ENCODE results near the gene HBQ1. TPM values are rescaled to one million over a fixed set of nuclear protein-coding genes. Genes with fewer than 3 reads are reported as not detected.
A peak's percentile ranks its signal among the peaks of the same experiment; 100 is the strongest.

The HBQ1 gene
- total and polyA plus RNA-seq, 12 donors: 0.09 TPM; not detected in 11

DNA sequence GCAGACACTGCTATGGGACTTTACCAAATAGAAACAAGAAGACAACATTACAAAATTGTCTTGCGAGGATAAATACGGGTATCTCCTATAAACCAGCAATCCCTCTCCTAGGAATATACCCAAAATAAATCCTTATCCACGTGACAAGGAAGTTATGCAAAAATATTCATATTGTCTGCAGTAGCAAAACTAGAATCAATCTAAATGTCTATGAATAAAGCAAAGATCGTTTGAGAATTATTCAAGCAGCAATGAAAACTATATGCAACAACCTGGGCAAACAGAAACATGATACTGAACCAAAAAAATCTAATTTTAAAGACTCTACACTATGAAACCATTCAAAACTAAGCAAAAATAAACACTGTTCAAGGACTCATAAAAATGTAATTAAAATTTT is 39.8 kb downstream of the HBQ1 start:
- no peaks in the 10 kb centered on the region for H3K9me3 ChIP-seq
- WGBS, 2 donors: 59 to 73% methylated on average over 4 of the region's 4 CpGs
- intact Hi-C loops (cut with DNase I): loop anchor here in 1 of 10 donors (10.0 kb wide), 1 partner anchor 135 kb away; the partner anchor contains the start of gene AXIN1
- no peak overlapping the region for H3K4me3 ChIP-seq
- TF ChIP-seq, protein P1, sequence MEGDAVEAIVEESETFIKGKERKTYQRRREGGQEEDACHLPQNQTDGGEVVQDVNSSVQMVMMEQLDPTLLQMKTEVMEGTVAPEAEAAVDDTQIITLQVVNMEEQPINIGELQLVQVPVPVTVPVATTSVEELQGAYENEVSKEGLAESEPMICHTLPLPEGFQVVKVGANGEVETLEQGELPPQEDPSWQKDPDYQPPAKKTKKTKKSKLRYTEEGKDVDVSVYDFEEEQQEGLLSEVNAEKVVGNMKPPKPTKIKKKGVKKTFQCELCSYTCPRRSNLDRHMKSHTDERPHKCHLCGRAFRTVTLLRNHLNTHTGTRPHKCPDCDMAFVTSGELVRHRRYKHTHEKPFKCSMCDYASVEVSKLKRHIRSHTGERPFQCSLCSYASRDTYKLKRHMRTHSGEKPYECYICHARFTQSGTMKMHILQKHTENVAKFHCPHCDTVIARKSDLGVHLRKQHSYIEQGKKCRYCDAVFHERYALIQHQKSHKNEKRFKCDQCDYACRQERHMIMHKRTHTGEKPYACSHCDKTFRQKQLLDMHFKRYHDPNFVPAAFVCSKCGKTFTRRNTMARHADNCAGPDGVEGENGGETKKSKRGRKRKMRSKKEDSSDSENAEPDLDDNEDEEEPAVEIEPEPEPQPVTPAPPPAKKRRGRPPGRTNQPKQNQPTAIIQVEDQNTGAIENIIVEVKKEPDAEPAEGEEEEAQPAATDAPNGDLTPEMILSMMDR (IDR thresholded peaks at IDR 0.05): no peak
- H3K36me3 ChIP-seq: peaks cover 0 to 100% (median 74%) of the 10 kb centered on the region in 9 donors
- no peak for ATAC-seq
- no peaks in the 10 kb centered on the region for H3K4me1 ChIP-seq
- DNase-seq: no peak
- H3K27me3 ChIP-seq: no peaks in the 10 kb centered on the region
- no peak overlapping the region for H3K27ac ChIP-seq

DNA sequence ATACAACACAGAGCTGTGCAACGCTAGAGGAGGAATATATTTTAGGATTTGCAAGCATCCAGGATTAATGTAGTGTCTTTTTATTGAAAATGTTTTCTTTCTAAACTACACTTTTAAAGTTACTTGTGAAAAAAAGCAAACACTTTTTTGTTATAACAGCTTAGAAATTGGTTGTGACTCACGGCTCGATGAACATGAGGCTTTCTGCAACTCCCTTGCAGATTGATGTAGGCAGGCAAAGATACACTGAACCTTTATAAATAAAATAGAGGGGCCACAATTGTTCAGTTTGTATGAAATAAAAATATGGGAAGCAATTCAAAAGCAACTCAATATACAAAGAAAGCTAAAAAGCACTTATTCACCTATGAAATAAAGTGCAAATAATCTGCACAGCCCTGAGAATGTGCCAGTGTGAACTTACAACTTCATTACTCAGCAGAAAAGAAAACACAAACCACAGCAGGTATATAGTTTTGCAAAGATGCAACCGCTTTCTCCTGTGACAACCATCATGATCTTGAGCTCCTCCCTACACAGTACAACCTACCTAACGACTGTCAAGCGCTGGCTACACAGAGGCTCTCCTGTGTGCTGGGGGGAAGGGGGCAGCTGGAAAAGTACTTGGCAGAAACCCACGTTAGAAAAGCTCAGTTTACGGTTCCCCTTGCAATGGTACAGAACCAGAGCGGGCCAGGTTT is 48.0 kb downstream of the HBQ1 start:
- no peaks in the 10 kb centered on the region for H3K27me3 ChIP-seq
- no peaks in the 10 kb centered on the region for H3K9me3 ChIP-seq
- H3K27ac ChIP-seq: peak overlapping the region in 9 of 10 donors; percentile 96 to 100 (median 98)
- H3K4me3 ChIP-seq: peak overlapping the region; percentile 76 to 97 (median 86)
- ATAC-seq (peak in 4 of 8 donors; percentile 10 to 29 (median 17)), DNase-seq (no peak)
- intact Hi-C loops (cut with DNase I): loop anchor here in 3 of 10 donors (5.0 to 10.0 kb wide), 2 partner anchors 124 to 126 kb away; partner anchors contain the start of gene AXIN1 (in 3 of the 3)
- peaks cover 0 to 49% (median 38%) of the 10 kb centered on the region in 9 donors for H3K36me3 ChIP-seq
- TF ChIP-seq, protein P1 (IDR thresholded peaks at IDR 0.05): no peak
- 22 to 23% methylated on average over 9 of the region's 9 CpGs for WGBS, 2 donors
- H3K4me1 ChIP-seq: peaks cover 5 to 27% (median 23%) of the 10 kb centered on the region in 9 donors

DNA sequence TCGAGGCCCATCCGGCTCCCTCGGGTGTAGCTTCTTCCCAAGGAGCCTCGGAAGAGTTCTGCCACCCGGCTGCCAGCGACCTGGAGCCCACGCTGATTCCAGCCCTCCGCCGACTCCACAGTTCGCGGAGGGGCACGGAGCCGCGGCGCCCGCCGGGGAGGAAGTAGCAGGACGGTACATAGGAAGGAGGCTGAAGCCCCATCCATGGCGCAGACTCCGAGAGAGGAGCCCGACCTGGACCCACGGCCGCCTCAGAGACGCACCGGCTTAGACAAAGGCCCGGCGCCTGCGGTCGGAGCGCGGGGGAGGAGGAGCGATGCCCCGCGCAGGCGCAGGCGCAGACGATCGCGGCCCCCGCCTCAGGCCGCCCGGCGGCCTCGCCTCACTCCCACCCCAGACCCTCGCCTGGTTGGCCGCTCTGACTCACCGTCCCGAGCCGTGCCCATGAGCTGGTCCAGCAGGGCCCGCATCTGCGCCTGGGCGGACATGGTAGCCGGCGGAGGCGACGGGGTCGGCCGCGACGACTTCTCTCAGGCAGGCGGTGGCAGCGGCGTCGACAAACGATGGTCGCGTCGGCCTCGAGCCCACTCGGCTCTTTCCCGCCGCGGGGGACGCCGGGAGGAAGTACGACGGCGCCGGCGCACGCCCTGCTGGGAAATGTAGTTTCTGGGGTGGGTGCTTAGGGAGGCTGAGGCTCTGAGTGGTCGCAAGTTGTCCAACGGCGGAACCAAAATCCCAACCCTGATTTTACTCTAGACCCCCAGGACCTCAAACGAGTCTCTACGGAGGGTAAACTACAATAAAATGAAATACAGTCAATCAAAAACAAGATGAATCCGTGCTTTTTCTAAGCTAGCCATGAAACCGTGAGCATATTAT is 48.8 kb downstream of the HBQ1 start, which contains the start of gene LUC7L:
LUC7L (minus strand) TSS at position 598 of the 879 bp plus-strand sequence; CDS start at position 488, 110 bp downstream.
- Histone ChIP-seq H3K27me3 (no peaks in the 10 kb centered on the region), H3K4me1 (peaks cover 5 to 30% (median 23%) of the 10 kb centered on the region in 9 donors), H3K4me3 (peak within 1 kb of the TSS; percentile 76 to 97 (median 86)), H3K9me3 (no peaks in the 10 kb centered on the region), H3K27ac (peak within 1 kb of the TSS; percentile 96 to 100 (median 98)), H3K36me3 (peaks cover 0 to 42% (median 30%) of the 10 kb centered on the region in 9 donors)
- ATAC-seq: peak; percentile 94 to 97 (median 95)
- TF ChIP-seq, protein P1 (IDR thresholded peaks at IDR 0.05): no peak
- DNase-seq: peak; percentile 89 to 91
- 1% methylated on average over 88 of the region's 88 CpGs for WGBS, 2 donors
- intact Hi-C loops (cut with DNase I): loop anchor here in 3 of 10 donors (5.0 to 10.0 kb wide), 2 partner anchors 123 to 126 kb away; partner anchors contain the start of gene AXIN1 (in 3 of the 3)
